ENCODE measurements around the gene PDLIM4.

PDLIM4 gene

GRCh38 chr5:132265336-132266030, 8.0 kb downstream of the PDLIM4 start:
- no peaks in the 10 kb centered on the region for H3K4me1 ChIP-seq (ENCODE audit: control insufficient read depth, low read length)
- no peaks in the 10 kb centered on the region for H3K36me3 ChIP-seq (ENCODE audit: control insufficient read depth, low read length)
- no peak overlapping the region for H3K27ac ChIP-seq (ENCODE audit: low read depth, low read length)

GRCh38 chr5:132266031-132266835, 8.7 kb downstream of the PDLIM4 start:
- Histone ChIP-seq H3K9me2 (replicated peaks; ENCODE audit: control insufficient read depth, low read length) (no peaks in the 10 kb centered on the region), H3K4me1 (ENCODE audit: control insufficient read depth, low read length) (no peaks in the 10 kb centered on the region), H3K36me3 (ENCODE audit: control insufficient read depth, low read length) (no peaks in the 10 kb centered on the region), H3K79me2 (ENCODE audit: control insufficient read depth, low read length) (no peaks in the 10 kb centered on the region), H4K20me1 (ENCODE audit: control insufficient read depth, insufficient read depth, low read depth, low read length) (no peaks in the 10 kb centered on the region), H3K9me3 (ENCODE audit: control insufficient read depth, insufficient read depth, low read length) (no peaks in the 10 kb centered on the region), H3K27me3 (ENCODE audit: control insufficient read depth, low read length) (peaks cover 8% of the 10 kb centered on the region), H3K27ac (ENCODE audit: low read depth, low read length) (no peak overlapping the region), H3F3A (ENCODE audit: control insufficient read depth, insufficient read depth) (no peaks in the 10 kb centered on the region), H3K4me2 (ENCODE audit: low read length) (no peak overlapping the region), H3K4me3 (ENCODE audit: low read length) (no peak overlapping the region)
- no peak for TF ChIP-seq EZH2phosphoT487 (IDR thresholded peaks at IDR 0.05; ENCODE audit: borderline replicate concordance, low read length)
- TF ChIP-seq CTCF (IDR thresholded peaks at IDR 0.05; ENCODE audit: low read depth, low read length, poor library complexity, severe bottlenecking): no peak

More at GRCh38 chr5:132265336-132266030, 8.0 kb downstream of the PDLIM4 start:
- Histone ChIP-seq H3K4me2 (ENCODE audit: low read length) (no peak overlapping the region), H4K20me1 (ENCODE audit: control insufficient read depth, insufficient read depth, low read depth, low read length) (no peaks in the 10 kb centered on the region), H3K9me3 (ENCODE audit: control insufficient read depth, insufficient read depth, low read length) (no peaks in the 10 kb centered on the region), H3K79me2 (ENCODE audit: control insufficient read depth, low read length) (no peaks in the 10 kb centered on the region), H3K4me3 (ENCODE audit: low read length) (no peak overlapping the region), H3K27me3 (ENCODE audit: control insufficient read depth, low read length) (peaks cover 10% of the 10 kb centered on the region), H3F3A (ENCODE audit: control insufficient read depth, insufficient read depth) (no peaks in the 10 kb centered on the region), H3K9me2 (replicated peaks; ENCODE audit: control insufficient read depth, low read length) (no peaks in the 10 kb centered on the region)
- TF ChIP-seq CTCF (IDR thresholded peaks at IDR 0.05; ENCODE audit: low read depth, low read length, poor library complexity, severe bottlenecking) (no peak), EZH2phosphoT487 (IDR thresholded peaks at IDR 0.05; ENCODE audit: borderline replicate concordance, low read length) (no peak)

- no peaks in the 10 kb centered on the region for H3K36me3 ChIP-seq (ENCODE audit: control insufficient read depth, low read length)
- H3K4me2 ChIP-seq (ENCODE audit: low read length): no peak overlapping the region
- no peaks in the 10 kb centered on the region for H3F3A ChIP-seq (ENCODE audit: control insufficient read depth, insufficient read depth)
- no peak for TF ChIP-seq EZH2phosphoT487 (IDR thresholded peaks at IDR 0.05; ENCODE audit: borderline replicate concordance, low read length)
- H3K27ac ChIP-seq (ENCODE audit: low read depth, low read length): no peak overlapping the region
- no peak overlapping the region for H3K4me3 ChIP-seq (ENCODE audit: low read length)
- no peaks in the 10 kb centered on the region for H3K79me2 ChIP-seq (ENCODE audit: control insufficient read depth, low read length)
- no peaks in the 10 kb centered on the region for H3K9me3 ChIP-seq (ENCODE audit: control insufficient read depth, insufficient read depth, low read length)
- no peaks in the 10 kb centered on the region for H3K4me1 ChIP-seq (ENCODE audit: control insufficient read depth, low read length)
- no peaks in the 10 kb centered on the region for H3K9me2 ChIP-seq (replicated peaks; ENCODE audit: control insufficient read depth, low read length)
- no peaks in the 10 kb centered on the region for H4K20me1 ChIP-seq (ENCODE audit: control insufficient read depth, insufficient read depth, low read depth, low read length)
- H3K27me3 ChIP-seq (ENCODE audit: control insufficient read depth, low read length): peaks cover 8% of the 10 kb centered on the region
Measured at GRCh38 chr5:132266836-132267160, 9.3 kb downstream of the PDLIM4 start.

GRCh38 chr5:132267166-132267739, 9.8 kb downstream of the PDLIM4 start:
- no peaks in the 10 kb centered on the region for H3K9me2 ChIP-seq (replicated peaks; ENCODE audit: control insufficient read depth, low read length)
- H3K27me3 ChIP-seq (ENCODE audit: control insufficient read depth, low read length): peaks cover 8% of the 10 kb centered on the region
- no peak overlapping the region for H3K27ac ChIP-seq (ENCODE audit: low read depth, low read length)
- H3K79me2 ChIP-seq (ENCODE audit: control insufficient read depth, low read length): no peaks in the 10 kb centered on the region
- no peaks in the 10 kb centered on the region for H3K9me3 ChIP-seq (ENCODE audit: control insufficient read depth, insufficient read depth, low read length)
- H4K20me1 ChIP-seq (ENCODE audit: control insufficient read depth, insufficient read depth, low read depth, low read length): no peaks in the 10 kb centered on the region
- TF ChIP-seq CTCF (IDR thresholded peaks at IDR 0.05; ENCODE audit: low read depth, low read length, poor library complexity, severe bottlenecking) (no peak), EZH2phosphoT487 (IDR thresholded peaks at IDR 0.05; ENCODE audit: borderline replicate concordance, low read length) (no peak)
- H3K4me1 ChIP-seq (ENCODE audit: control insufficient read depth, low read length): no peaks in the 10 kb centered on the region
- H3F3A ChIP-seq (ENCODE audit: control insufficient read depth, insufficient read depth): no peaks in the 10 kb centered on the region
- no peak overlapping the region for H3K4me3 ChIP-seq (ENCODE audit: low read length)
- H3K4me2 ChIP-seq (ENCODE audit: low read length): no peak overlapping the region
- no peaks in the 10 kb centered on the region for H3K36me3 ChIP-seq (ENCODE audit: control insufficient read depth, low read length)
